Measurements from ENCODE around the gene OPA3.
"Not testable (repeated sequence)": the region's sequence is repeated elsewhere in the genome, so short reads cannot be mapped to it uniquely, and the experiment has no call there.

OPA3 gene

GRCh38 chr19:45518469-45518826 is 66.2 kb downstream of the OPA3 start:
- DNase-seq (ENCODE audit: low spot score), result no peak

- no peak for DNase-seq (ENCODE audit: low spot score)
Observed at GRCh38 chr19:45517641-45518468, 66.7 kb downstream of the OPA3 start.

DNA sequence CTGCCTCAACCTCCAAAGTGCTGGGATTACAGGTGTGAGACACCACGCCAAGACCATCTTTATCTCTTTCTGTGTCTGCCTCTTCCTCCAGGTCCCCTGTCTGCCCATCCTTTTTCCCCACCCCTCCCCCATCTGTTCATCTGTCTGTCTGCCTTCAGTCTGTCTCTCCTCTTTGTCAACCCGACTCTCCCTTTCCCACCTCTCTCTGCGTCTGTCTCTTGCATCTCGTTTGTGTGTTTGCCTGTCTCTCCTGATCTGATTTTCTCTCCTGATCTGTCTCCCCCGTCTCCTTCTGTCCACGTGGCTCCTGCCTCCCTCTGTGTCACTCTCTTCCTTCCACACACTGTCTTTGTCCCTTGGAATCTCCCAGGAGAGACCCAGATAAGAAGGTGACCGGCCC is 67.4 kb downstream of the OPA3 start:
- DNase-seq (ENCODE audit: low spot score), result no peak

- DNase-seq (ENCODE audit: low spot score), result no peak
Observed at GRCh38 chr19:45515807-45516401, 68.7 kb downstream of the OPA3 start.

DNA sequence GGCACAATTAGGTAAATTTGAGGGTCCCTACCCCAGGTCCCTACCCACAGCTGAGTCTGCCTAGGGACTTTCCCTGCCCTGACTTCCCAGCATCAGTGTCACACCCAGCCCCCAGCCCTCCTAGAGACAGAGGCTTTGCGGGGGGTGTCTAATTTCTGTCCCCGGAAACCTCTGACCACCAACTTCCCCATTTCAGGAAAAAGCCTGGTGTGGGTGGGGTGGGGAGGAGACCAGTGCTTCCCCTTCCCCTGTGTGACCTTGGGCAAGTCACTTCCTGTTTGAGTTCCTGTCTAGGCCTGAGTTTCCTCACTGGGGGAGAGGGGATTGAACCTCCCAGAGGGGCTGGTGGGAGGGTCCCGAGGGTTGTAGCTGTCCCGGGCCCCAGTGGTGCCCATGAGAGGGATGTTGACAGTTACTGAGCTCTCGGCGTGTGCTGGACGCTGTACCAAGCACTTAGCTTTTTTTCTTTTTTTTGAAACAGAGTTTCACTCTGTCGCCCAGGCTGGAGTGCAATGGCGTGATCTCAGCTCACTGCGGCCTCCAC is 69.4 kb downstream of the OPA3 start:
- peak; percentile 47 for DNase-seq (ENCODE audit: low spot score)

GRCh38 chr19:45514376-45515051 is 70.1 kb downstream of the OPA3 start:
- DNase-seq (ENCODE audit: low spot score), result no peak

DNA sequence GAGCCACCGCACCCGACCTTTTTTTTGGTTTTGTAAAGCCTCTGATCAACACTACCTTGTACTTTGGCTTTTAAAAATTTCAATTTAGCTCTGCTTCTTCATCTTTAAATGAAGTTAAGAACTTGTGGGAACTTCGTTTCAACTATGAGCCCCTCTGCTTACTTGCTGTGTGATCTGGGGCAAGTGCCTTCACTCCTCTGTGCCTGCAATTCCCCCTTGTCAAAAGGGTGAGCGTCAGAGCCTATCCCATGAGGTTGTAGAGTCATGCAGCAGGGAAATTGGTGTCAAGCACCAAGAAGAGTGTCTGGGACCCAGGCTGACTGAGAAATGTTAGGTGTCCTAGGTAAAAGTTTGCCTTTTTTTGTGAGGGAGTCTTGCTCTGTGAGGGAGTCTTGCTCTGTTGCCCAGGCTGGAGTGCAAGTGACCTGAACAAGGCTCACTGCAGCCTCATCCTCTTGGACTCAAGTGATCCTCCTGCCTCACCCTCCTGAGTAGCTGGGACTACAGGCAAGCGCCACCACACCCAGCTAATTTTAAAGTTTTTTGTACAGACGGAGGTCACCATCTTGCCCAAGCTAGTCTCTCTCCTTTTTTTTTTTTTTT is 71.6 kb downstream of the OPA3 start:
- DNase-seq (ENCODE audit: low spot score), result no peak

GRCh38 chr19:45511074-45511473 is 73.5 kb downstream of the OPA3 start:
- no peak for DNase-seq (ENCODE audit: low spot score)

- DNase-seq (ENCODE audit: low spot score), result not testable (repeated sequence)
Observed at GRCh38 chr19:45510352-45510751, 74.2 kb downstream of the OPA3 start.

DNA sequence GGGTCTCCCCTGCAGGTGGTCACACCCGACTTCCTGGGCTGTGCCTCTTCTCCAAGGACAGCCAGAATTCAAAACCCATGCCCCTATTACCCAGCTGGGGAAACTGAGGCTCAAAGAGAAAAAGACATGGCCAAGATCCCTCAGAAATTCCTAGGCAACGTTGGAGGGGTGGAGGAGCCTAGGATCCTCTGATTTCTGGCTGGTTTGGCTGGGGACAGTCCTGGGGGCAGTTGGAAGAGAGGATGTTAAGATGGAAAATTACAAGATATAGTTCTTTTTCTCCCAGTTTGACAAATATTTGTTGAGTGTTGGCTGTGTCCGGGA is 74.9 kb downstream of the OPA3 start:
- no peak for DNase-seq (ENCODE audit: low spot score)

DNA sequence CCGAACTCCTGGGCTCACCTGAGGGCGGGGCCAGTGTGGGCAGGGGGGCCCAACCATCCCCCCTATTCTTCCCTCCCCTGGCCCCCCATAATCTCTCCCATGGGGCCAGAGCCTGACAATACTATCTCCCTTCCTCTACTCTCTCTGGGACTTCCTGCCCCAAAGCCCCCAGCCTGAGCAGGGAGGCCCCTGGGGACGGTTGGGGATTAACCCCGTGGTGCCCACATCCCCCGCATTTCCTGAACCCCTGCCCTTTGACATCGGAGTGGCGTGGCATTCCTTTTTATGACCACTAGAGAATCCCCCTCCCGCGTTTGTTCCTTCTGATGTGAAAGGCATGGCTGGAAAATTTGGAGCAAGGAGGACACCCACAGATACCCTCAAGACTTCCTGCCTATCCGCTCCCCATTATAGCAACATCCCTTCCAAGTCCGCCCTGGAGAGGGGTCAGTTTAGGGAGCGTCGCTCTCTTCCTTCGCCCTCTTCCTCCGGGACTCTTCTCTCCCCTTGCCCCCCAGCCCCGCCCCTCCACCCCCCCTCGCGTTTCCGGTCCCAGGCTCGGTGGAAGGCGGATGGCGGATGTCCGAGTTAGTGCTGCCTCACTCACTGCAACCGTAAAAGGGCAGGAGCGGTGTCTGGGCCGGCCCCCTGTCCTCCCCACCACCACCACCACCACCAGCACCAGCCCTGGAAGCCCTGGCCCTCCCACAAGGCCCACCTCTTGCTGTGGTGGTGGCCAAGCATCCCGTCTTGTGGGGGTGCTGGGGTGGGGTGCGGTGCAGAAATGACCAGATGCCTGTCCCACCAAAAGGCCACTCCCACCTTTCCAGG is 75.5 kb downstream of the OPA3 start:
- peak; percentile 72 for DNase-seq (ENCODE audit: low spot score)

- DNase-seq (ENCODE audit: low spot score), result no peak
Observed at GRCh38 chr19:45508417-45508860, 76.2 kb downstream of the OPA3 start.

GRCh38 chr19:45507872-45508416 is 76.7 kb downstream of the OPA3 start:
- DNase-seq (ENCODE audit: low spot score), result no peak

DNA sequence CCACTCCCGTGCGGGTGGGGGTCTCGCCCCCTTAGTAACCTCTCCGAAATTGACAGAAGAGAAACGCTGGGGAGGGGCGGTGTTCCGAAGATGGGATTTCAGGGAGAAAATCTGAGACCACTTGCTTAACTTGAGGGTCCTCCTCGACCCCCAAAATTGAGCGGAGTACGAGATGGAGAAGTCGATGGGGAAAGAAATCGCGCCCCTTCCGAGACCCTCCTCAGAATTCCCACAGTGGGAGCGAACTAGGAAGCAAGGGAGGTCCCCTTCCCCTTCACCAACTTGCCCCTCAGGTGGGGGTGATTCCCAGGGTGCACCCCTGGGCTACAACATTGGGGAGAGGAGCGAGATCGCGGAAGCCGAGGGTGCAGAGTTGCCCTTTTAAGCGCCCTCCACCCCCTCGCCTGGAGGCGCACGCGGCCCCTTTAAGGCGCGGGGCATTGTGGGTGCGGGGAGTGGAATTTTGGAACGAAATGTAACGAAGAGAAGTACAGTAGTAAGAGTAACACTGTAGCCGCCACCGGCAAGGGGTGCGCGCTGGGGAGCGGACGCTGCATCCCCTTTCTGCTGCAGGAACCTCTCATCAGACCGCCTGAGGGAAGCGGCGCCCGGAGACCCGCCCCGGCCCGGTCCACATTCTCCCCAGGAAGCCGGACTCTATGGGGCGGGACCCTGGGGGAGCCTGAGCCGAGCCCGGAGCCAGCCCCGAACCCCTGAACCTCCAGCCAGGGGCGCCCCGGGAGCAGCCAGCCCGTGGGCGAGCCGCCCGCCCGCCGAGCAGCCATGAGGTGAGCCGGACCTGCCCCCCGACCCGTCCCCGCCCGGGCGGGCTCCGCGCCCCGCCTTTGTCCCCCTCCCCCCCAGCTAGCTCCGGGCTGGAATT is 77.4 kb downstream of the OPA3 start, which contains the start of gene VASP:
Gene VASP (plus strand): TSS at position 491 of the 883 bp plus-strand sequence. CDS start 293 bp downstream, at position 784.
- DNase-seq (ENCODE audit: low spot score), result peak; percentile 92

GRCh38 chr19:45506246-45506988 is 78.2 kb downstream of the OPA3 start:
- DNase-seq (ENCODE audit: low spot score), result peak; percentile 97

DNA sequence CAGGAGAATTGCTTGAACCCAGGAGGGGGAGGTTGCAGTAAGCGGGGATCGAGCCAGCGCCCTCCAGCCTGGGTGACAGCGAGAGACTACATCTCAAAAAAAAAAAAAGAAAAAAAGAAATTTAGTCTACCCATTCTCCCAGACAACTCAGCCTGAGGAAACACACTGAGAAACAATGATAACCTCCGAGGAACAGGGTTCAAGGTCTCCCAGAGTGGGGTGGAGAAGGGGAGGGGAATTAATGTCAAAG is 78.7 kb downstream of the OPA3 start:
- DNase-seq (ENCODE audit: low spot score), result no peak

- DNase-seq (ENCODE audit: low spot score), result no peak
Observed at GRCh38 chr19:45505151-45505995, 79.2 kb downstream of the OPA3 start.

DNA sequence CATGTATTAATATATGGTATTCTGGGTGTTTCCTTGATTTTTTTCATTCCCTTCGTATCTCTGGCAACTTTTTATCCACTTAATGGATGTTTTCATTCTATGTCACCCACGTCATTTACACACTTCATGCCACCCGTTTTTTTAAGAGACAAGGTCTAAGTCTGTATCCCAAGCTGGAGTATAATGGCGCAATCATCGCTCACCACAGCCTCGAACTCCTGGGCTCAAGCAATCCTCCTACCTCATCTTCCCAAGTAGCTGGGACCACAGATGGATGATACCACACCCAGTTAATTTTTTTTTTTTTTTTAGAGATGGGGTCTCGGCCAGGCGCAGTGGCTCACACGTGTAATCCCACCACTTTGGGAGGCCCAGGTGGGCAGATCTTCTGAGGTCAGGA is 80.7 kb downstream of the OPA3 start:
- no peak for DNase-seq (ENCODE audit: low spot score)

GRCh38 chr19:45502111-45502510 is 82.5 kb downstream of the OPA3 start:
- no peak for DNase-seq (ENCODE audit: low spot score)
